ENCODE data around the gene PCBP3.
"Not testable (repeated sequence)": the region's sequence is repeated elsewhere in the genome, so short reads cannot be mapped to it uniquely, and the experiment has no call there.

Gene PCBP3

DNA sequence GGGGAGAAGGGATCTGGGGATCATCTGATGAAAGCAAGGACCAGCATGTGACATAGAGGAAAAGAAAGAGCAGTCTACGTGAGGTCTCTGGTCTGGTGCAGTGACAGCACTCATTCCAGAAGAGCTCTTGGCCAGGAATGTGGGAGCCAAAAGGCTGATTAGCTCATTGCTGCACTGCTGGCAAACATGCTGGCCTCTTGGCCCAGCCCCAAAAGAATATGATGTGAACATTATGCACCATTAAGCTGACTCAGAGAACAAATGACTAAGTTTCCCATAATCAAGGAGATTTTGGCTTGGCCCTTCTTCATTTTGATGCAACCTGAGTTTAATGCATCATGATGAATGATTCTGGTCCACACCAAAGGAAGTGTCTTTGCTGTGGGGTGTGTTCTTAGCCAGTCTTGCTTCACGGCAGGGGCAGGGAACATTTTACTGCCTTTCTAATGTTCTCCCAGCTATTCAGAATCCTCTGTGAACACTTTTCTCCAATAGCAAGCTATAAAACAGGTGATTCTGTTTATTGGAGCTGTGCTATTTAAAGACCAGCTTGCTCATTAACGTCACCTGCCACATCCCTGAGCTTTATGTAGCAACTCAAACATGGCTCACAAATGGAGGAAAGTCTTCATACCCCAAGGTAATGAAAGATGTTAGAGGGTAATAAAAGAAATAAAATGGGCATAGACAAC, 55.1 kb downstream of the PCBP3 start:
- DNase-seq = no peak

DNA sequence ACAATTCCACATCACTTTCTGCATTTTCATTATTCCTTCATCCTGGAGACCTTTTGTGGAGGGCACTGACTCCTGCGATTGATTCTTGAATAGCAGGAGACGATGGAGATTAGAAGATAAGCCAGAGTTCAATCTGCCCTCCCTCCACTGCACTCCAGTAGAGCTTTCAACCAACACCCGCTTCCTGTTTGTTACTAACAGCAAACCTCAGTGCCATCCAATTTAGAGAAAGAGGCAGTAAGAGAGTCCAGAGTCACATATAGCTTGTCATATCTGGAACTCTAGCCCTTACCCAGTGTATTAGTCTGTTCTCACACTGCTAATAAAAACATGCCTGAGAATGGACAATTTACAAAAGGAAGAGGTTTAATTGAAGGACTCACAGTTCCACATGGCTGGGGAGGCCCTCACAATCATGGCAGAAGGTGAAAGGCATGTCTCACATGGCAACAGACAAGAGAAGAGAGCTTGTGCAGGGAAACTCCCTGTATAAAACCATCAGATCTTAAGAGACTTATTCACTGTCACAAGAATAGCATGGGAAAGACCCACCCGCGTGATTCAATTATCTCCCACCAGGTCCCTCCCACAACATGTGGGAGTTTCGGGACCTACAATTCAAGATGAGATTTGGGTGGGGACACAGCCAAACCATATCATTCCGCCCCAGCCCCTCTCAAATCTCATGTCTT, 55.9 kb downstream of the PCBP3 start:
- no peak for DNase-seq

DNA sequence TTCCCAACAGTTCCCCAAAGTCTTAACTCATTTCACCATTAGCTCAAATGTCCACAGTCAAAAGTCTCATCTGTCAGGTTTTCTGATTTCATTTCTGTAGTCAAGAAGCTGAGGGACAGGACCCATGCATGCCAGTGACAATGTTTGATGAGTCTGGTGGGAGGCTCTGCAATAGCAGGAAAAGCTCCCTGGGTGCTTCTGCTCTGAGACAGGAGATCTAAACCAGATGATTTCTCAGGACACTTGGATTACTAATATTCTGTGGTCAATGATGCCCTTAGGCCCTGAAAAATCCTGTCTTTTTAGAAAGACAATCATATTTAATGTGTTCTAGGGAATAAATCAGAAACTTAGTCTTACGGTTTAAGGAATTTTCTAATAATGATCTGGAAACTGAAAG, 56.4 kb downstream of the PCBP3 start:
- DNase-seq = no peak

DNA sequence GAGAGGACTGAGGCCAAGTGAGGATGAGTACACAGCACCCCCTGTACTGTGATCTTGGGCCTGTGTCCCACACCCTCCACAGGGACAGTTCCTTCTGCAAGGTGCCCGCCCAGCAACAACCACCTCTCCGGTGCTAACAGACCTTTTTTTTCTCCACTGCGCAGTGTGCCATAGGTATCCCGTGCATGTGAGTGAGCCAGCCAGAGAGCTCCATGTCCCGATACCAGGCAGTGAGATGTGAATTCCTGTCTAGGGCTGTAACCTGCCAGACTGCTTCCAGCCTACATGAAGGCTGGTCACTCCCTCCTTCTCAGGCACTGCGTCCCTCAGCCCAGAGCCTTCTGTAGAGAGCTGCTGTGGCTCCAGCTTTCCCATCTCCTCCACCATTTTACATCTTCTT, 56.9 kb downstream of the PCBP3 start:
- no peak for DNase-seq

- no peak for DNase-seq
Measured at GRCh38 chr21:45704311-45705108, 61.0 kb downstream of the PCBP3 start.

GRCh38 chr21:45706299-45706698, 62.8 kb downstream of the PCBP3 start:
- DNase-seq = no peak

- DNase-seq = no peak
Measured at GRCh38 chr21:45709173-45709572, 65.6 kb downstream of the PCBP3 start.

DNA sequence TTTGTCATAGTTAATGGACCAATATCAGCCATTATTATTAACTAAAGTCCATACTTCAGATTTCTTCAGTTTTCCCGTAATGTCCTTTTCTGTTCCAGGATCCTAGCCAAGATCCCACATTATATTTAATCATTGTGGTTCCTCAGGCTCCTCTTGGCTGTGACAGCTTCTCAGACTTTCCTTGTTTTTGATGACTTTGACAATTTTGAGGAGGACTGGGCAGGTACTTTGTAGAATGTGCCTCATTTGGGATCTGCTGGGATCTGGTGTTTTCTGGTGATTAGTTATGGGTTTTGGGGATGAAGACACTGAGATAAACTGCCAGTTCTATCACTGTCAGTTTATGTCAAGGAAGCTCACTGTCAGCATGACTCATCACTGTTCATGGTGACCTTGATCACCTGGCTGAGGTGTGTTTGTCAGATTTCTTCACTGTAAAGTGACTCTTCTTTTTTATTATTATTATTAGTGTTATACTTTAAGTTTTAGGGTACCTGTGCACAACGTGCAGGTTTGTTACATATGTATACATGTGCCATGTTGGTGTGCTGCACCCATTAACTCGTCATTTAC, 66.3 kb downstream of the PCBP3 start:
- no peak for DNase-seq

- DNase-seq = not testable (repeated sequence)
Measured at GRCh38 chr21:45710306-45710705, 66.8 kb downstream of the PCBP3 start.

GRCh38 chr21:45713613-45714012, 70.1 kb downstream of the PCBP3 start:
- DNase-seq = no peak

GRCh38 chr21:45715441-45715840, 71.9 kb downstream of the PCBP3 start:
- no peak for DNase-seq

GRCh38 chr21:45718413-45718812, 74.9 kb downstream of the PCBP3 start:
- DNase-seq = no peak

- no peak for DNase-seq
Measured at GRCh38 chr21:45719177-45719802, 75.8 kb downstream of the PCBP3 start.

- not testable (repeated sequence) for DNase-seq
Measured at GRCh38 chr21:45720204-45720603, 76.7 kb downstream of the PCBP3 start.

GRCh38 chr21:45721671-45722070, 78.1 kb downstream of the PCBP3 start:
- no peak for DNase-seq

DNA sequence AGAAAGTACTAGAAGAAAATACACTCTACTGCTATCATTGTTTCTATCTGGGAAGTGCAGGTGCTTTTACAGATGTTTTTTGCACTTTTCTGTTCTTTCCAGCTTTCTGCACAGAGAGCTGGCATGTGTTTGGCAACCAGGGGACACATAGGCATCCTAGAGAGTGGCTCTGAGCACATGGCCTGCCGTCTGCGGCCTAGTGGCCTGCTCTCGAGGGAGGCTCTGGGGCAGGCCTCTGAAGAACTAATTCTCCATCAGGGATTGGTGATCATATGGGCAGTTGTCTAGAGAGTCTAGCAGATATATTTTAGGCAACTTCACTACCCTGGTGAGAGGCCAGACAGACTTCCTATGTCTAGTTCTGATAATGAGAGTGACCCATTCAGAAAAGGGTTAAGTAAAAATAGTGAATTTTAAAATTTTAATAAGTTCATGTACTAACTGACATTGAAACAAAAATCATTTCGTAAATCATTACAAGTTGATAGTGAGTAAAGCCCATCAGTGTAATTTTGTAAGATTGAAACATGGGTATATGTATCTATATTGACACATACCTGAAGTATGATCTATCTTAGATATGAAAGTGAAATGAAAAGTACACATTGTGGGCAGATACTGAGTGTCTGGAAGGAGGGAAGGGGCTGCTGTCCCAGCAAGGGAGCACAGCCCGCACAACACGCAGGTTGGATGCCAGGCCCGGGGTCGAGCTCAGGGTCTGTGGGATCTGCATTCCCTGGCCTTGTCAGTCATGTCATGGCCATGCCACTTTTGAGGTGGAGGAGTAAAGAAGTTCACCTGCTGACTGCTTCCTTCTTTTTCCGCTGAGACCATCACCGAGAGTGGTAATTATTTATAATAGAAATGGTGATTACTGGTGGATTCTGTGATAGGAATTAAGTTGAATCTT, 79.8 kb downstream of the PCBP3 start:
- no peak for DNase-seq

GRCh38 chr21:45724345-45724961, 80.9 kb downstream of the PCBP3 start:
- no peak for DNase-seq

- no peak for DNase-seq
Measured at GRCh38 chr21:45724994-45725843, 81.7 kb downstream of the PCBP3 start.

DNA sequence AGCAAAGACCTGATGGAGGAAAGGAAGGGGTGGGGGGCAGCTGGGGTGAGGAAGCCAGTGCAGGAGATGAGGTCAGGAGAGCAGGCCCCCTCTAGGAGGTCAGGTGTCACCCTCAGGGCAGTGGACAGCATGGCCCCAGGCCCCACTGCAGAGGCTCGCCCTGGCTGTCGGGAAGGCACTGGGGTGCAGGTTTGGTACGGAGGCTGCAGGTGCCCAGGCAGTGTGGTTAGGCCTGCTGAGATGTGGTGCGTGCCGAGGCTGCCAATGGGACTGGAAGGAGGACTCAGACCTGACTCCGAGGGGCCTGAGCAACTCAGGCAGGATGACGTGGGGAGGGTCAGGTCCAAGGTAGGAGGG, 82.3 kb downstream of the PCBP3 start:
- DNase-seq = no peak

GRCh38 chr21:45726438-45726837, 82.9 kb downstream of the PCBP3 start:
- no peak for DNase-seq

DNA sequence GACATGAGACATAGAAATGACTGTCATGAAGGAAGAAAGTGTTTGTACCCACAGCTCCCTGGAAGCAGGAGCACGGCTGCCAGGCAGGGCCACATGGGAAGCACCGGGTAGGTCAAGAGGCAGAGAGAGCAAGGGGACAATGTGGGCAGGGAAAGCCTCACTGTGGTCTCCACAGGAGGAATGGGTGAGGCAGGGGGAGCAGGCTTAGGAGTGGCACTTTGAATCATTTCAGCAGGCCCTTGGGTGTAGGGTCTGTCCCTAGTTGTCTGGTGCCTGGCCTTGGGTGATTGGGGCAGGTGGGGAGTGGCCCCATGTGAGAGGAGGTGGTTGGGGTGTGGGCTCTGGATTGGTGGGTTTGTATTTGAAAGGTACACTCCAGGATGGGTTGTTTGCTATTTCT, 83.9 kb downstream of the PCBP3 start:
- DNase-seq = no peak

All from CD4-positive, alpha-beta T cell treated with Interleukin-1 beta for 1 hour (primary cell).